ENCODE data around the gene PKN1. TPM values are rescaled to one million over a fixed set of nuclear protein-coding genes. Genes with fewer than 3 reads are reported as not detected.

PKN1 gene
- total and polyA plus RNA-seq, 9 of the 15 experiments (the other 6 are each of a cell fraction or from before 2014, with no cell fraction given): 0.30 to 228 (median 77.5) TPM

DNA sequence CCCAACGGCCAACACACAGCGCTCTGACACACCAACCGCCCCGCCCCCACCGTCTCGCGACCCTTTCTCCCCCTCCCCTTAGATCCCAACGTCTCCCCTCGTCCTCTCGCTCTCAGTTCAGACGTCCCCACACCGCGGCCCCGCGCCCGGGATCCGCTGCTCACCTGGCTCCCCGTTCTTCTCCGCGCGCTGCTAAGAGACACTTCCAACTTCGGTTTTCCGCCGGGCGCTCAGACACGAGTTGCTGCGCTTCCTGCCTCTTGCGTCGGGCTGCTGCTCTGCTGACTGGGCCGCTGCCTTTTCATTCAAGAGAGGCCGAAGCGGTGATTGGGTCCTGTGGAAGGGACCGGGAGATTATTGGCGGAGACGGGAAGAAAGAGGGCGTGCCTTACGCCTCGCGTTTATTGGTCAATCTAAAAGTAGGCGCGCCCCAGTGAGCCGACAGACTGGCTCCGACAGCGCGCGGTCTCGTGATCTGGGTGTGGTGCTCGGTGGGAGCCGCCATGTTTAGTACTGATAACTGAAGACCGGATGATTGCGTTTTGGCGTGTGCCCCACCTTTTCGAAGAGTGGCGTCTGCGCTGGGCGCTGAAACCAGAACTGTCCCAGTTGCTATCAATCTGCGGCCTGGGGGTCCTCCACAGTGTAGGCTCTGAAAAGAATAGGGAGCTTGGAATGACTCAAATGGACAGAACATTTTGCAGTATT lies 13.8 kb upstream of the PKN1 start, which contains the start of gene DDX39A (continued):
- TF ChIP-seq, protein P1, sequence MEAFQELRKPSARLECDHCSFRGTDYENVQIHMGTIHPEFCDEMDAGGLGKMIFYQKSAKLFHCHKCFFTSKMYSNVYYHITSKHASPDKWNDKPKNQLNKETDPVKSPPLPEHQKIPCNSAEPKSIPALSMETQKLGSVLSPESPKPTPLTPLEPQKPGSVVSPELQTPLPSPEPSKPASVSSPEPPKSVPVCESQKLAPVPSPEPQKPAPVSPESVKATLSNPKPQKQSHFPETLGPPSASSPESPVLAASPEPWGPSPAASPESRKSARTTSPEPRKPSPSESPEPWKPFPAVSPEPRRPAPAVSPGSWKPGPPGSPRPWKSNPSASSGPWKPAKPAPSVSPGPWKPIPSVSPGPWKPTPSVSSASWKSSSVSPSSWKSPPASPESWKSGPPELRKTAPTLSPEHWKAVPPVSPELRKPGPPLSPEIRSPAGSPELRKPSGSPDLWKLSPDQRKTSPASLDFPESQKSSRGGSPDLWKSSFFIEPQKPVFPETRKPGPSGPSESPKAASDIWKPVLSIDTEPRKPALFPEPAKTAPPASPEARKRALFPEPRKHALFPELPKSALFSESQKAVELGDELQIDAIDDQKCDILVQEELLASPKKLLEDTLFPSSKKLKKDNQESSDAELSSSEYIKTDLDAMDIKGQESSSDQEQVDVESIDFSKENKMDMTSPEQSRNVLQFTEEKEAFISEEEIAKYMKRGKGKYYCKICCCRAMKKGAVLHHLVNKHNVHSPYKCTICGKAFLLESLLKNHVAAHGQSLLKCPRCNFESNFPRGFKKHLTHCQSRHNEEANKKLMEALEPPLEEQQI (IDR thresholded peaks at IDR 0.05): no peak
- TF ChIP-seq PYGO2 (tag; IDR thresholded peaks at IDR 0.05): no peak
- no peak for TF ChIP-seq ZSCAN29 (IDR thresholded peaks at IDR 0.05)
- TF ChIP-seq, protein P2, sequence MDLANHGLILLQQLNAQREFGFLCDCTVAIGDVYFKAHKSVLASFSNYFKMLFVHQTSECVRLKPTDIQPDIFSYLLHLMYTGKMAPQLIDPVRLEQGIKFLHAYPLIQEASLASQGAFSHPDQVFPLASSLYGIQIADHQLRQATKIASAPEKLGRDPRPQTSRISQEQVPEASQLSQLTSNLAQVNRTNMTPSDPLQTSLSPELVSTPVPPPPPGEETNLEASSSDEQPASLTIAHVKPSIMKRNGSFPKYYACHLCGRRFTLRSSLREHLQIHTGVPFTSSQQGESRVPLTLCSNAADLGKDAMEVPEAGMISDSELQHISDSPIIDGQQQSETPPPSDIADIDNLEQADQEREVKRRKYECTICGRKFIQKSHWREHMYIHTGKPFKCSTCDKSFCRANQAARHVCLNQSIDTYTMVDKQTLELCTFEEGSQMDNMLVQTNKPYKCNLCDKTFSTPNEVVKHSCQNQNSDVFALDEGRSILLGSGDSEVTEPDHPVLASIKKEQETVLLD (IDR thresholded peaks at IDR 0.05): peak; percentile 12; the same call in 1 of the 2 replicates
- TF ChIP-seq SMARCA5 (IDR thresholded peaks at IDR 0.05): no peak
- TF ChIP-seq, protein P3, sequence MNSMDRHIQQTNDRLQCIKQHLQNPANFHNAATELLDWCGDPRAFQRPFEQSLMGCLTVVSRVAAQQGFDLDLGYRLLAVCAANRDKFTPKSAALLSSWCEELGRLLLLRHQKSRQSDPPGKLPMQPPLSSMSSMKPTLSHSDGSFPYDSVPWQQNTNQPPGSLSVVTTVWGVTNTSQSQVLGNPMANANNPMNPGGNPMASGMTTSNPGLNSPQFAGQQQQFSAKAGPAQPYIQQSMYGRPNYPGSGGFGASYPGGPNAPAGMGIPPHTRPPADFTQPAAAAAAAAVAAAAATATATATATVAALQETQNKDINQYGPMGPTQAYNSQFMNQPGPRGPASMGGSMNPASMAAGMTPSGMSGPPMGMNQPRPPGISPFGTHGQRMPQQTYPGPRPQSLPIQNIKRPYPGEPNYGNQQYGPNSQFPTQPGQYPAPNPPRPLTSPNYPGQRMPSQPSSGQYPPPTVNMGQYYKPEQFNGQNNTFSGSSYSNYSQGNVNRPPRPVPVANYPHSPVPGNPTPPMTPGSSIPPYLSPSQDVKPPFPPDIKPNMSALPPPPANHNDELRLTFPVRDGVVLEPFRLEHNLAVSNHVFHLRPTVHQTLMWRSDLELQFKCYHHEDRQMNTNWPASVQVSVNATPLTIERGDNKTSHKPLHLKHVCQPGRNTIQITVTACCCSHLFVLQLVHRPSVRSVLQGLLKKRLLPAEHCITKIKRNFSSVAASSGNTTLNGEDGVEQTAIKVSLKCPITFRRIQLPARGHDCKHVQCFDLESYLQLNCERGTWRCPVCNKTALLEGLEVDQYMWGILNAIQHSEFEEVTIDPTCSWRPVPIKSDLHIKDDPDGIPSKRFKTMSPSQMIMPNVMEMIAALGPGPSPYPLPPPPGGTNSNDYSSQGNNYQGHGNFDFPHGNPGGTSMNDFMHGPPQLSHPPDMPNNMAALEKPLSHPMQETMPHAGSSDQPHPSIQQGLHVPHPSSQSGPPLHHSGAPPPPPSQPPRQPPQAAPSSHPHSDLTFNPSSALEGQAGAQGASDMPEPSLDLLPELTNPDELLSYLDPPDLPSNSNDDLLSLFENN (IDR thresholded peaks at IDR 0.05; ENCODE audit: low read depth in 2 of 2, low read length in 2 of 2): no peak; a peak in 1 of 4 replicates
- TF ChIP-seq, protein P4, sequence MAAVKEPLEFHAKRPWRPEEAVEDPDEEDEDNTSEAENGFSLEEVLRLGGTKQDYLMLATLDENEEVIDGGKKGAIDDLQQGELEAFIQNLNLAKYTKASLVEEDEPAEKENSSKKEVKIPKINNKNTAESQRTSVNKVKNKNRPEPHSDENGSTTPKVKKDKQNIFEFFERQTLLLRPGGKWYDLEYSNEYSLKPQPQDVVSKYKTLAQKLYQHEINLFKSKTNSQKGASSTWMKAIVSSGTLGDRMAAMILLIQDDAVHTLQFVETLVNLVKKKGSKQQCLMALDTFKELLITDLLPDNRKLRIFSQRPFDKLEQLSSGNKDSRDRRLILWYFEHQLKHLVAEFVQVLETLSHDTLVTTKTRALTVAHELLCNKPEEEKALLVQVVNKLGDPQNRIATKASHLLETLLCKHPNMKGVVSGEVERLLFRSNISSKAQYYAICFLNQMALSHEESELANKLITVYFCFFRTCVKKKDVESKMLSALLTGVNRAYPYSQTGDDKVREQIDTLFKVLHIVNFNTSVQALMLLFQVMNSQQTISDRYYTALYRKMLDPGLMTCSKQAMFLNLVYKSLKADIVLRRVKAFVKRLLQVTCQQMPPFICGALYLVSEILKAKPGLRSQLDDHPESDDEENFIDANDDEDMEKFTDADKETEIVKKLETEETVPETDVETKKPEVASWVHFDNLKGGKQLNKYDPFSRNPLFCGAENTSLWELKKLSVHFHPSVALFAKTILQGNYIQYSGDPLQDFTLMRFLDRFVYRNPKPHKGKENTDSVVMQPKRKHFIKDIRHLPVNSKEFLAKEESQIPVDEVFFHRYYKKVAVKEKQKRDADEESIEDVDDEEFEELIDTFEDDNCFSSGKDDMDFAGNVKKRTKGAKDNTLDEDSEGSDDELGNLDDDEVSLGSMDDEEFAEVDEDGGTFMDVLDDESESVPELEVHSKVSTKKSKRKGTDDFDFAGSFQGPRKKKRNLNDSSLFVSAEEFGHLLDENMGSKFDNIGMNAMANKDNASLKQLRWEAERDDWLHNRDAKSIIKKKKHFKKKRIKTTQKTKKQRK (IDR thresholded peaks at IDR 0.05; ENCODE audit: borderline replicate concordance, low read depth, low read length): peak; percentile 85
- TF ChIP-seq, protein P5, sequence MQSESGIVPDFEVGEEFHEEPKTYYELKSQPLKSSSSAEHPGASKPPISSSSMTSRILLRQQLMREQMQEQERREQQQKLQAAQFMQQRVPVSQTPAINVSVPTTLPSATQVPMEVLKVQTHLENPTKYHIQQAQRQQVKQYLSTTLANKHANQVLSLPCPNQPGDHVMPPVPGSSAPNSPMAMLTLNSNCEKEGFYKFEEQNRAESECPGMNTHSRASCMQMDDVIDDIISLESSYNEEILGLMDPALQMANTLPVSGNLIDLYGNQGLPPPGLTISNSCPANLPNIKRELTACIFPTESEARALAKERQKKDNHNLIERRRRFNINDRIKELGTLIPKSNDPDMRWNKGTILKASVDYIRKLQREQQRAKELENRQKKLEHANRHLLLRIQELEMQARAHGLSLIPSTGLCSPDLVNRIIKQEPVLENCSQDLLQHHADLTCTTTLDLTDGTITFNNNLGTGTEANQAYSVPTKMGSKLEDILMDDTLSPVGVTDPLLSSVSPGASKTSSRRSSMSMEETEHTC (IDR thresholded peaks at IDR 0.05): peak; percentile 93
- TF ChIP-seq RBM15 (IDR thresholded peaks at IDR 0.05; ENCODE audit: insufficient read depth, low read length): no peak
- TF ChIP-seq, protein P6, sequence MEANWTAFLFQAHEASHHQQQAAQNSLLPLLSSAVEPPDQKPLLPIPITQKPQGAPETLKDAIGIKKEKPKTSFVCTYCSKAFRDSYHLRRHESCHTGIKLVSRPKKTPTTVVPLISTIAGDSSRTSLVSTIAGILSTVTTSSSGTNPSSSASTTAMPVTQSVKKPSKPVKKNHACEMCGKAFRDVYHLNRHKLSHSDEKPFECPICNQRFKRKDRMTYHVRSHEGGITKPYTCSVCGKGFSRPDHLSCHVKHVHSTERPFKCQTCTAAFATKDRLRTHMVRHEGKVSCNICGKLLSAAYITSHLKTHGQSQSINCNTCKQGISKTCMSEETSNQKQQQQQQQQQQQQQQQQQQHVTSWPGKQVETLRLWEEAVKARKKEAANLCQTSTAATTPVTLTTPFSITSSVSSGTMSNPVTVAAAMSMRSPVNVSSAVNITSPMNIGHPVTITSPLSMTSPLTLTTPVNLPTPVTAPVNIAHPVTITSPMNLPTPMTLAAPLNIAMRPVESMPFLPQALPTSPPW (CRISPR knock-in tag; IDR thresholded peaks at IDR 0.05): peak; percentile 61
- TF ChIP-seq ZNF507 (tag; conservative IDR thresholded peaks at IDR 0.05): no peak
